Measurements from ENCODE around the gene SPEF1.

SPEF1 gene

DNA sequence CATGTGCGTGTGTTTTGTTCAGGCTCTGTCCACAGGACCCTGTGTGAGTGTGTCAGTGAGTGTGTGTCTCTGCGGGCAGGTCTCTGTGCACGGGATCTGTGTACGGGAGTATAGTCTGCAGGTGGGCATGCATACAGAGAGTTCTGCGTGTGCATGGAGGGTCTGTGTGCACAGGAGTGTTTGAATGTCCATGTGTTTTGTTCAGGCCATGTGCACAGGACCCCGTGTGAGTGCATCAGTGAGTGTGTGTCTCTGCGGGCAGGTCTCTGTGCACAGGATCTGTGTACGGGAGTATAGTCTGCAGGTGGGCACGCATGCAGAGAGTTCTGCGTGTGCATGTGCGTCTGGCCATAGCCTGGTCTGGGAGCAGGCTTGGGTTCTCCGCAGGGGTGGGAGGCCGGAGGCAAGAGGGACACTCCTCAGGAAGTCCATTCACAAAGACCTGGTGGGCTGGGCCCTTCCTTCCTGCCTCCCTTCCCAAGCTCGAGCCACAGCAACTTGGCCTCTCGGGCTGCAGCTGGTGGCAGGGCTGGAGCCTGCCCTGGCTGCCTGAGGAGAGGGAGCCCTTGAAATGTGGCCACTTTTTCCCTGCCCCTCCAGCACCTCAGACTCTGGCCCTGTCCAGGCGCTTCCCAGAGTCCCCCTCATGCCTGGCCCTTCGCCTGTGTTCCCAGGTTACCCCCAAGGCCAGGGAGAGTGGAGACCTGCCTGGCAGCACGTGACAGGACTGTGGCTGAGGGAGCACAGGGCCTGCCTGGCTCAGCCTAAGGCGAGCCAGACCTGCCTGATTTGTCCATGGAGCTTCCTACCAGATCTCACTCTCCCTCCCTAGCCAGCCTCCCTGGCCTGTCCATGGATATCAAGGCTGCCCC lies 42.0 kb downstream of the SPEF1 start:
- H3K4me1 ChIP-seq (ENCODE audit: control insufficient read depth, low read depth, low read length), result peaks cover 13% of the 10 kb centered on the region
- no peaks in the 10 kb centered on the region for H3K27me3 ChIP-seq (ENCODE audit: control insufficient read depth, insufficient read depth, low read length)
- no peak overlapping the region for H3K27ac ChIP-seq (ENCODE audit: low read length)
- no peaks in the 10 kb centered on the region for H3K9me3 ChIP-seq (ENCODE audit: control insufficient read depth, low read depth, low read length)
- no peak overlapping the region for H3K9ac ChIP-seq (ENCODE audit: low read length)
- H3K36me3 ChIP-seq (ENCODE audit: control insufficient read depth, low read depth, low read length), result no peaks in the 10 kb centered on the region
- no peak overlapping the region for H3K4me3 ChIP-seq (ENCODE audit: low read length)

DNA sequence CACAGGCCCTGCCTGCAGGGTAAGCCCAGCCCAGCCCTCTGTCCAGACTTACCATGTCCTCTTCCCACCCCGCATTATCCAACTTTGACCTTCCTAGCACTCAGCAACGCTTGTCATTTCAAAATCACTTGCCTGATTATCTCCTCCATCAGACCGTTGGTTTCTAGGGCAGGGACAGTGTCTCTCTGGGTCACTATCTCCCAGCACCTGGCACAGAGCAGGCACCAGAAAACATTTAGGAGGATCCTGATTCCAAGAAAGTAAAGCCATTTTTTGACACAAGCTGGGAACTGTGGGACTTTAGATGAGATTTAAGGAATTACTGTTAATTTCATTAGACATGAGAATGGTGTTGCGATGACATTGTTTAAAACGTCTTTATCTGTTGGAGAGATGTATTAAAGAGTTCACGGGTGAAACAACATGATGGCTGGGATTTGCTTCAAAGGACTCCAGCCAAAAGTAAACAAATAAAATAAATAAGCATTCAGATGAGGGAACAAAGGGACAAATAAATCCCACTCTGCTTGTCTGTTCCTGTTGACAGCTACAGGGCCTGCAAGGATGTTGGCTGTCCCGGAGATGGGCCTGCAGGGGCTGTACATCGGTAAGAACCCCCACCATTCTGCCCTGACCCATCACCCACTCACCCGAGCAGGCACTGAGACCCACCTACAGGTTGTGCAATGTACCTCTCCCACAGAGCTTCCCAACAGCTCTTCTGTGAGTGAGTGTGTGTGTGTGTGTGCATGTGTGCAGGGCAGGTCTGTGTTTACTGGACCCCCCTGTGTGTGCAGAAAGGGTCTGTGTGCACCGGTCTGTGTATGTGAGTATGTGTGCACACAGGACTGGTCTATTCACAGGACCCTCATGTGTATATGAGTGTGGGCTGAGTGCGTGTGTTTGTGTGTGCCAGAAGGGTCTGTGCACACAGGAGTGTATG lies 42.9 kb downstream of the SPEF1 start:
- Histone ChIP-seq H3K27ac (ENCODE audit: low read length) (no peak overlapping the region), H3K9me3 (ENCODE audit: control insufficient read depth, low read depth, low read length) (no peaks in the 10 kb centered on the region), H3K4me1 (ENCODE audit: control insufficient read depth, low read depth, low read length) (peaks cover 13% of the 10 kb centered on the region), H3K36me3 (ENCODE audit: control insufficient read depth, low read depth, low read length) (no peaks in the 10 kb centered on the region), H3K4me3 (ENCODE audit: low read length) (no peak overlapping the region), H3K27me3 (ENCODE audit: control insufficient read depth, insufficient read depth, low read length) (peaks cover 4% of the 10 kb centered on the region), H3K9ac (ENCODE audit: low read length) (no peak overlapping the region)

DNA sequence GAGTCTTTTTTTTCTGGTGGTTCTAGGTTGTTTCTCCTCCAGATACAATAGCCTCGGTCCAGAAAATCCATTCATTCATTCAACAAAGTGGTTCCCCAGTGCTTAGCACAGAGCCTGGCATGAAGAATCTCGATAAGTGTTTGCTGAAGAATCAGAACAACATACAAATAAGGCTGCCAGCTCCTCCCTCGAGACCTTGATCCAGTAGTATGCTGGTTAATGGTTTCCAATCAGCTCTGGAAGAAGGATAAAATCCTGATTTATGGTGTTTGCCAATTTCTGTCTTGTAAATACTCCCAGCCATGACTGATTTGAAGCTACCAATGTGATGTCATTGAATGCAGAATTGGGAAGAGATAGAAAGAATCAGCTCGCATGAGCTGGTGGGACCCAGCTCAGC lies 45.5 kb downstream of the SPEF1 start:
- H3K4me1 ChIP-seq (ENCODE audit: control insufficient read depth, low read depth, low read length), result peaks cover 12% of the 10 kb centered on the region
- H3K36me3 ChIP-seq (ENCODE audit: control insufficient read depth, low read depth, low read length), result no peaks in the 10 kb centered on the region
- no peak overlapping the region for H3K9ac ChIP-seq (ENCODE audit: low read length)
- no peak overlapping the region for H3K4me3 ChIP-seq (ENCODE audit: low read length)
- H3K9me3 ChIP-seq (ENCODE audit: control insufficient read depth, low read depth, low read length), result no peaks in the 10 kb centered on the region
- peaks cover 25% of the 10 kb centered on the region for H3K27me3 ChIP-seq (ENCODE audit: control insufficient read depth, insufficient read depth, low read length)
- no peak overlapping the region for H3K27ac ChIP-seq (ENCODE audit: low read length)

DNA sequence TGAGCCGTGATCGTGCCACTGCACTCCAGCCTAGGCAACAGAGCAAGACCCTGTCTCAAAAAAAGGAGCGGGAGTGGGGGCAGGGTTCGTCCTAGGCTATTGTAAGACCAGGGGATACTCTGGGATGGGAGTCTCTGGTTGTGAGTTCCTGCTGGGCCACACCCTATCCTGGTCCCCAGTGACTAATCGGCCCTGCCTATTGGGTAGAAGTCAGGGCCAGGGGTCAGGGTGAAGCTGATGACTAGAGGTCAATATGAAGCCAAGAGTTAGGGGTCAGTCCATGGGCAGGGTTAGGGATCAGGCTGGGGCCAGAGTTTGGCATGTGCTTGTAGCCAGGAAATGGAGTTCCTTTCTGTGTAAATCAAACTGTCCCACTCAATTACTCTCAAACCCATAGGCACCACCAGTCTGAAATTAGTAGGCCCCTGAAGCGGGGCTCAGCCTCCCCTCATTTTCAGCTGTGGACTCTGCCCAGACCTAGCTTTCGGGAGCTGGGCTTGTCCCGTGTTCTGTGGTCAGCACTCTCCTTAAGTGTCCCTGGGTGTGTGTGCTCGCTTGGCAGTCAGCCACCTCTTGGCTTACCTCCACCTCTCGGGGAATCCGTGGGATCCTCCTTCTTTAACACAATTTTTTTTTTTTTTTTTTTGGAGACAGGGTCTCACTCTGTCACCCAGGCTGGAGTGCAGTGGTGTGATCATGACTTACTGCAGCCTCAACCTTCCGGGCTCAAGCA lies 47.0 kb downstream of the SPEF1 start:
- Histone ChIP-seq H3K9ac (ENCODE audit: low read length) (no peak overlapping the region), H3K27ac (ENCODE audit: low read length) (no peak overlapping the region)

DNA sequence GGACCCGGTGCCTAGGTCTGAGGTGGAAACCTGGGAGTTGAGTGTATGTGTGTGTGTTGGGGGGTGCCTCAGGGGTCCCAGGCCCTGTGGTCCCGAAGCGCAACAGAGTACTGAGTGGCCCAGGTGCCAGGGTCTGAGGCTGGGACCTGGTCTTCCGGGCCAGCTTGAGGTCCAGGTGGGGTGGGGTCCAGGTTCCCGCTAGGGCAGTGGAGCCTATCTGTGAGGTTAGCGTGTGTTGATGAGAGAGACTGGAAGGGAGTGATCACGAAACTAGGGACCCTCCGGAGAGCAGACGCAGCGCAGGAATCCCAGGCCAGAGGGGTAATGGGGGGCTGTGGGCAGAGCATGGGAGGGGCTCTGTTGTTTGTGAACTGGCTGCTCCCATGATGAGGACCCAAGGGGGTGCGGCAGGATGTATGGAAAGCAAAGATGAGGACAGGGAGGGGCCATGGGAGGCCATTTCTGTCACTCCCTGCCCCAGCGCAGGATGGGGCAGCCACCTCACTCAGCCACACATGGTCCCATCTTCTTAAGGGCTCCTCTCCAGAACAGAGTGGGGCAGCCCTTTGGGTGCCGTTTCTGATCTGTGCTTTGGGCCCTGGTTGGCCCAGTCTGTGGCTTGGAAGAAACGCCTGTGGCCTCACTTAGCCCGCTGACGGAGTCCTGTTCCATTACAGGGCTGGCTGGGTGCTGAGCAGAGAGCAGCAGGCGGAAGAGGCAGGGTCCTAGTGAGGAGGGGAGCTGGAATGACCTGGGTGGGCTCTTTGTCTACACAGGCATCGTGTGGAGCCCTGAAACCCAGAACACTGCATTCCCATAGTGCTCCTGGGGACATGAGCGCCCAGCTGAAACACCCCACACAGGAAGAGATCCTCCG lies 47.9 kb downstream of the SPEF1 start:
- Histone ChIP-seq H3K27me3 (ENCODE audit: control insufficient read depth, insufficient read depth, low read length) (peaks cover 25% of the 10 kb centered on the region), H3K9me3 (ENCODE audit: control insufficient read depth, low read depth, low read length) (no peaks in the 10 kb centered on the region), H3K9ac (ENCODE audit: low read length) (no peak overlapping the region), H3K4me3 (ENCODE audit: low read length) (peak overlapping the region; percentile 42), H3K36me3 (ENCODE audit: control insufficient read depth, low read depth, low read length) (no peaks in the 10 kb centered on the region), H3K4me1 (ENCODE audit: control insufficient read depth, low read depth, low read length) (peaks cover 5% of the 10 kb centered on the region), H3K27ac (ENCODE audit: low read length) (no peak overlapping the region)

More for the DNA sequence above, 47.0 kb downstream of the SPEF1 start:
- Histone ChIP-seq H3K4me1 (ENCODE audit: control insufficient read depth, low read depth, low read length) (peaks cover 5% of the 10 kb centered on the region), H3K36me3 (ENCODE audit: control insufficient read depth, low read depth, low read length) (no peaks in the 10 kb centered on the region), H3K9me3 (ENCODE audit: control insufficient read depth, low read depth, low read length) (no peaks in the 10 kb centered on the region), H3K27me3 (ENCODE audit: control insufficient read depth, insufficient read depth, low read length) (peaks cover 25% of the 10 kb centered on the region), H3K4me3 (ENCODE audit: low read length) (no peak overlapping the region)

DNA sequence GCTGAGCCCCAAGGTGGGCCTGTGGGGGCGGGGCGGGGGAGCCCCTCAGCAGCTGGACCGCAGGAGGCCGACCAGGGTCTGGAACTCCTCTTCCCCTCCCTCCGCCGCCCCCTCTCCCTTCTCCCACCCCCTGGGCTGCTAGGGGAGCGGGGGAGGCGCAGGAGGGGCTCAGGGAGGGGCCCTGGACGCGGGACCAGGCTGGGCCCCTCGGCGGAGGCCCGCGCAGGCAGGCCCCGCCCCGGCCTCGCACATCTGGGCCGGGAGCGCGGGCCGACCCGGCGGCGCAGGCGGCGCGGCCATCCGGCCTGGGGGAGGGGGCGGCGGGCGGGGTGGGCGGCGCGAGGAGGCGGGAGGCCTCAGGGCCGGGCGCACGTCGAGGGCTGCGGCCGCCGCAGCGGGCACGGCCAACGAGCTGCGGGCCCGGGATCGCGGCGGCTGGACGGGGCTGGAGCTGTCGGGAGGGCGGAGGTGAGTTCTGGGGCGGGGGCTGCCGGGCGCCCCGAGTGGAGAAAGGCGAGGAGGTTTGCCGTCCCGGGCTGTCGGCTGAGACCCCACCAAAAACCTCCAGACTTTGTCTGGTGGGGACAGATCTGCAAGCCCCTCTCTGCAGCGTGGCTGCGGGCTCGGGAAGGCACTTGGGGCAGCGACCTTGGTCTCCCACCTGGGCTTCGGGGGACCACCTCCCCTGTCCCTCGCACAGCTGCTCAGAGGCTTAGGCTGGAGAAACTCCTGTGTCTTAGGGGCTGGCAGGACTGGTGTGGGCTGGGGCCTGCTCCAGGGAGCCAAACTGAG lies 48.7 kb downstream of the SPEF1 start, which contains the start of gene HSPA12B:
HSPA12B (plus strand) TSS at position 359 of the 792 bp plus-strand sequence. CDS start 5,990 bp downstream, outside the sequence.
- H3K4me3 ChIP-seq (ENCODE audit: low read length), result peak within 1 kb of the TSS; percentile 42
- H3K9ac ChIP-seq (ENCODE audit: low read length), result no peak within 1 kb of the TSS
- H3K9me3 ChIP-seq (ENCODE audit: control insufficient read depth, low read depth, low read length), result no peaks in the 10 kb centered on the region
- peaks cover 5% of the 10 kb centered on the region for H3K4me1 ChIP-seq (ENCODE audit: control insufficient read depth, low read depth, low read length)
- no peak within 1 kb of the TSS for H3K27ac ChIP-seq (ENCODE audit: low read length)
- H3K27me3 ChIP-seq (ENCODE audit: control insufficient read depth, insufficient read depth, low read length), result peaks cover 29% of the 10 kb centered on the region
- no peaks in the 10 kb centered on the region for H3K36me3 ChIP-seq (ENCODE audit: control insufficient read depth, low read depth, low read length)

DNA sequence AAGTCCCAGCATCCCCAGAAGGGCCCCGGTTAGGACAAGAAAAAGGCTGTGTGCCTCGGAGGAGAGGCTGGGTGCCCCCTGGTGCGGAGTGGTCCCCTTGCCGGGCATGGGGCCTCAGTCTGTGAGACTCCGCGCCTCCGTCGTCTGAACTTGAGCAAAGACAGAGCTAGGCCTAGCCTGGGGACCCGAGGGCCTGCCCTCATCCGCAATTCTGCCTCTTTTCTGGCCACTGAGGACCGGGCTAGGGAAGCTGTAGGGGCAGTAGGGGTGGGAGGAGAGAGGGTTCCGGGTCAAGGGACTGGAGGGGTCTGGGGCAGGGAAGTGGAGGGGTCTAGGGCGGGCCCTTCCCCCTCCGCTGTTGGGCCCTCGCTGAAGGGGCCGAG lies 49.3 kb downstream of the SPEF1 start:
- Histone ChIP-seq H3K27ac (ENCODE audit: low read length) (no peak overlapping the region), H3K36me3 (ENCODE audit: control insufficient read depth, low read depth, low read length) (no peaks in the 10 kb centered on the region), H3K4me1 (ENCODE audit: control insufficient read depth, low read depth, low read length) (peaks cover 5% of the 10 kb centered on the region), H3K9ac (ENCODE audit: low read length) (no peak overlapping the region), H3K9me3 (ENCODE audit: control insufficient read depth, low read depth, low read length) (no peaks in the 10 kb centered on the region), H3K4me3 (ENCODE audit: low read length) (peak overlapping the region; percentile 11), H3K27me3 (ENCODE audit: control insufficient read depth, insufficient read depth, low read length) (peaks cover 29% of the 10 kb centered on the region)

DNA sequence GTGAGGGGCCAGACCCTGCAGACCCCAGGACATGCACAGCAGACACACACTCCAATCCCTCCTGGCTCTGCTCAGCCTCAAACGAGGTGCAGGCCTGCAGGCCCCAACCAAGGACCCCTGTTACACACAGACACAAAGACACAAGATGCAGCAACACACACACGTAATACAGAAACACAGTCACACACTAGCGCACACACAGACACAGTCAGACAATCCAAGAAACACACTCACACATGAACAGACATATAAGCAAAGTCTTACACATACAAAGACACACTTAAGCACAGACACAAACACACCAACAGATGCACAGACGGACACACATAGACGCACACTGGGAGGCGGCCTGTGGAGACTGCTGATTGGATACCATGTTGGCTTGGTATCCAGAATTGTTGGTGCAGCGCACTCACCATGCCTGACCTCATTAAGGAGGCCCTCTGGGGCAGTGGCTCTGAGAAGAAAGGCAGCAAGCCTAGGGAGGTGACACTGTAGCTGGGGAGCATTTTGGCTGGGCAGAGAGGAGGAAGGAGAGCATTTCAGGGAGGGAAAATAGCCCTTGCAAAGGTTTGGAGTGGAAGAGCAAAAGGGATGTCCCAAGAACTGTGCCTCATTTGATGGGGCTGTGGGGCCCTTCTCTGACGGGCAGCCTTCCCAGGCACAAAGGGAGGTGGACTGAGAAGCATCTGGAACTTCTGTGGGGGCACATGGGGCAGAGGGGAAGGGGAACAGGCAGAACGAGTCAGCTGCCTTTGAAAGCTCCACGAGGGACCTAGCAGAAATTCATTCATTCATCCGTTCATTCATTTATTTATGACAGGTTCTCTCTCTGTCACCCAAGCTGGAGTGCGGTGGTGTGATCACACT lies 50.2 kb downstream of the SPEF1 start:
- no peaks in the 10 kb centered on the region for H3K9me3 ChIP-seq (ENCODE audit: control insufficient read depth, low read depth, low read length)
- no peak overlapping the region for H3K27ac ChIP-seq (ENCODE audit: low read length)
- no peak overlapping the region for H3K9ac ChIP-seq (ENCODE audit: low read length)
- H3K36me3 ChIP-seq (ENCODE audit: control insufficient read depth, low read depth, low read length), result no peaks in the 10 kb centered on the region
- H3K4me3 ChIP-seq (ENCODE audit: low read length), result no peak overlapping the region
- H3K27me3 ChIP-seq (ENCODE audit: control insufficient read depth, insufficient read depth, low read length), result peaks cover 29% of the 10 kb centered on the region
- peaks cover 5% of the 10 kb centered on the region for H3K4me1 ChIP-seq (ENCODE audit: control insufficient read depth, low read depth, low read length)

DNA sequence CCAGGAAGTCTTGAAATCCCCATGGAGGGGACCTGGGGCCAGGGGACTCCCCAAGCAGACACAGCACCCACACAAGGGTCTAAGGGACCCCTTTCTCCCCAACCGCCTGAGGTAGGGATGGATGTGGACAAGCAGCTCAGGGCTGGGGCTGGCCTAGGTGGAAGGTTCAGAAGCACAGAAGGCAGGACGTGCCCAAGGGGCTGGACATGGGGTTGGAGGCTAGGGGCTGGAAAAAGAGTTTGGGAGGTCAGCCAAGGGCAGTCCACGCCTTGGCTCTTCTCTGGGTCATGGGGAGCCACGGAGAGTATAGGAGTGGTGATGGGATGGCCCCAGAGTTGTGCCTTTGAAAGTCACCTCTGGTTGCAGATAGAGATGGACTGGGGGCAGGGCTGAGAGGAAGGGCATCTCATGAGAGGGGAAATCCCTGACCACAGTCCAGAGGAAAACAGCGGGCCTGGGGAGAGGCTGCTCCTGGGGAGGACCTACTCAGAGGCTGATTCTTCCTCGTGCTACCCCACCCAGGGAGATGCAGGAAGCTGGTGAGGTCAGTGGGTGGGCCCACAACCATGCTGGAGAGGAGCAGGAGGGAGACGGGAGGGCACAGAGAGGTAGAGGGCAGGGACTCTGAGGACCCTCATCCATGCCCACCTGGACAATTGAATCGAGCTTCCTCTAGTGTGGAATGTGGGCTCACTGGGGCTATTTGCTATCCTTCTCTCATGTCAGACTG lies 51.3 kb downstream of the SPEF1 start:
- no peaks in the 10 kb centered on the region for H3K9me3 ChIP-seq (ENCODE audit: control insufficient read depth, low read depth, low read length)
- H3K27me3 ChIP-seq (ENCODE audit: control insufficient read depth, insufficient read depth, low read length), result peaks cover 29% of the 10 kb centered on the region
- no peak overlapping the region for H3K27ac ChIP-seq (ENCODE audit: low read length)
- peaks cover 5% of the 10 kb centered on the region for H3K4me1 ChIP-seq (ENCODE audit: control insufficient read depth, low read depth, low read length)
- no peak overlapping the region for H3K9ac ChIP-seq (ENCODE audit: low read length)
- no peaks in the 10 kb centered on the region for H3K36me3 ChIP-seq (ENCODE audit: control insufficient read depth, low read depth, low read length)
- no peak overlapping the region for H3K4me3 ChIP-seq (ENCODE audit: low read length)
